Fibroblast of skin of left biceps (primary cell): ENCODE results near the gene TTLL12.

Experiments used
- DNase-seq, 2 experiments: peaks; one replicate each; pipeline ENCODE4 v3.0.0-alpha.2; 2013; ENCODE audit warnings: low read depth in 2 of 2

The TTLL12 gene

DNA sequence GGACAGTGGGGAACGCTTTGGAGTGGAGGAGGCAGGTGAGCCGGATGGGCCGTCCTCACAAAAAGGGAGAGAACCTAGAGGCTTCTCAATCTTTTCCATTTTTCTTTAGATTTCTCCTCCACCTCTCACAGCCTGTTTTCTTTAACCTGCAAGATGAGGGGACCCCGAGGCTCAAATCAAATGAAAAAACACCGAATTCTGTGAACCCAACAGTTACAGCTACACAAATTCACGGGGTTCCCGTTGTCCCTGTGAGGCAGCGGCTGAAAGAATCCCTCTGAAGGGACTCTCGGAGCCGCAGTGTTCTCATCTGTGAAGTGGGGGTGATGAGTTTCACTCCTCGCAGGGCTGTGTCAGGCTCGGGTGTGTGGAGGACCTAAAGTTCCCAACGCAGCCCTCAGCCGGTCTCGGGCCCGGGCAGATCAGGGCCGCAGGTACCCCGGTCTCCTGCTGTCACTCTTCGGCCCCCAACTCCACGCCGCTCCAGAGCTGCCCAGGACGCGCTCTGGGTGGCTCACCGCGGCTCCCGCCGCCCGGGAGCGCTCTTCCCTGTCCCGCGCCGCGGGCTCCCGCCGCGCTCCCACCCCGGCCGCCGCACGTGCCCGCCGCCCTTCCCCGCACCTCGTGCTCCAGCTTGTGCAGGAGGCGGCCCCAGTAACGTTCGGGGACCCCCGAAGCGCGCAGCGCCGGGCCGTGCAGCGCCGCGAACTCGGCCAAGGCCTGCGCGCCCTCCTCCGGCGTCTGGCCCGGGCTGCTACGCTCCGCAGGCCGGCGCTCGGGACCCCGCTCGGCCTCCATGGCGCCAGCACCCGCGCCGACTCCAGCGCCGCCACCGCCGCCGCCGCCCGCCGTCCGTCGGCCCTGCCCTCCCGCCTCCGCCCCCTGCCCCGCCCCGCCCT lies at the start of gene TTLL12:
TTLL12 (minus strand) TSS at position 863 of the 899 bp plus-strand sequence; CDS start at position 798, 65 bp downstream.
- no peak for DNase-seq

- no peak for DNase-seq
These were observed 48.8 kb upstream of the TTLL12 start for GRCh38 chr22:43235445-43236409.

DNA sequence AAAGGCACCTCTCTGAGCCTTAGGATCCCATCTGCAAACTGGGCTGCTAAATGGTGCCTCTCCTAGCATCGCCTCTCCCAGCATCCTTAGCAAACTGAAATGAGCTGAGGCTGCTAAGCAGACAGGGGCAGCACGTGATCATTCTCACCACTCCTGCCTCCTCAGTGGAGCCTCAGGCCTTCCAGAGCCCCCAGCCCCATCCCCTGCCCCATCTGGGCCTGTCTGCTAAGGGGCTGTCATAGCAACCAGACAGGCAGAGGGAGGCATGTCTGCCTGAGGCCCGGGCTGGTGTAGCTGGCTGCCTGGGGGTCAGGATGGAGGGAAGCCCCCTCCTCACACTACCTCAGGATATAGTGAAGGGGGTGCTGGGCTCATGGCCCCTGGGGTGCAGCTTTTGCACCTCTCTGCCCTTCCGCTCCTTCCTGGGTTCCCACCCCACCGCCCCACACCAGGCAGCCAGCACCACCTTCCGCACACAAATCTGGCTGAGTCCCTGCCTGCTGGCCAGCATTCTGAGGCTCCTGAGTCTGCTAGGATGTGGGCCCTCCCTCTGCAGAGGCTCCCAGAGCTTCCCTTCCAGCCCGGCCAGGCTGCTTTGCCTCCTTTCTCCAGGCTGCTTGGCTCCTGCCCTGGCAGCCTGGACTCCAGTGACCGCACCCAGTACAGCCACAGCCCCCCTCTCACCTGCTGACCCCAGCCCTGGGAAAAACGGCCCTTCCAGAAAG lies 47.5 kb upstream of the TTLL12 start:
- no peak for DNase-seq

DNA sequence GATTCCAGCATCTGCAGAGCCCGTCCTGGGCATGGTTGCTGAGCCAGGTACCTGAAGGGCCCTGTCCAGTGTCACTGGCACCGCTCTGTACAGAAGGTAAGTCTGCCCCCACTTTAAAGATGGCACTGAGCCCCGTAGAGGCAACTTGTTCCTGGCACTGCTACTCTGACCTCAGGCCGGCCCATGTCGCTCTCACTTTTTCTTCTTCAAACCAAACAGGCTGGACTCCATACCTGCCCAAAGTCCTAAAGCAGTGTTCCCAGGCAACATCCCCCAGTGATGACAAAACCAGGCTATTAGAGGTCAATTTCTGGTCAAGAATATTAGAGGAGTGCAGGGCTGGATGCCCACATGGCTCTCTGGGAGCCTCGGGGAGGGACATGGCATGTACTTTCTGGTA lies 46.6 kb upstream of the TTLL12 start:
- no peak for DNase-seq

DNA sequence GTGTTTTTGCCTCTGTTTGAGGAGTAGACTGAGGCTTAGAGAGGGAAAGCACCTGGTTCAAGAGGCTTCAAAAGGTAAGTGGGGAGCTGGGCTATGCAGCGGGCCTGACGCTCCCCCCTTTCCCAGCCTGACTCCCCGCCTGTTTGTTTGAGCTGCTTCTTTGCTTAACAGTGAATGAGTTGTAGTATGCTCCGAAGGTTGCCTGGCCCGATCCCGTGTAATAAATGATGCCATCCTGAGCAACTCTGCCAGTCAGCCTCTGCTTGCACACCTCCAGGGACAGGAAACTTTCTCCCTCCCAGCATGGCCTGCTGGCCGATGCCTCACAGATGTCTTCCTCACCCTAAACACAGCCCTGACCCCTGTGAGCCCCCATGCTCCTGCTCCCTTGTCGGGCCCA lies 45.5 kb upstream of the TTLL12 start:
- no peak for DNase-seq

DNA sequence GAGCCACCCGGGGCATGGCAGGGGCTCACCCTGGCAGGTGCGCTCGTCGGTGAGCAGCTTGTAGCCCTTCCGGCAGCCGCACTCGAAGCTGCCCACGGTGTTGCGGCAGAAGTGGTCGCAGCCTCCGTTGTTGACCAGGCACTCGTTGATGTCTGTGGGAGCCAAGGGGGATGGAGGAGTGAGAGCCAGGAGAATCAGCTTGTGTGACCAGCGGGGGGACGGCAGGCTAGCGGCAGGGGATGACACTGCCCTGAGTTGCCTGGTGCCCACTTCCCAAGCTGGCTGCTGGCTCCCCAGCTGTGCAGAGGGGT lies 44.7 kb upstream of the TTLL12 start:
- no peak for DNase-seq

DNA sequence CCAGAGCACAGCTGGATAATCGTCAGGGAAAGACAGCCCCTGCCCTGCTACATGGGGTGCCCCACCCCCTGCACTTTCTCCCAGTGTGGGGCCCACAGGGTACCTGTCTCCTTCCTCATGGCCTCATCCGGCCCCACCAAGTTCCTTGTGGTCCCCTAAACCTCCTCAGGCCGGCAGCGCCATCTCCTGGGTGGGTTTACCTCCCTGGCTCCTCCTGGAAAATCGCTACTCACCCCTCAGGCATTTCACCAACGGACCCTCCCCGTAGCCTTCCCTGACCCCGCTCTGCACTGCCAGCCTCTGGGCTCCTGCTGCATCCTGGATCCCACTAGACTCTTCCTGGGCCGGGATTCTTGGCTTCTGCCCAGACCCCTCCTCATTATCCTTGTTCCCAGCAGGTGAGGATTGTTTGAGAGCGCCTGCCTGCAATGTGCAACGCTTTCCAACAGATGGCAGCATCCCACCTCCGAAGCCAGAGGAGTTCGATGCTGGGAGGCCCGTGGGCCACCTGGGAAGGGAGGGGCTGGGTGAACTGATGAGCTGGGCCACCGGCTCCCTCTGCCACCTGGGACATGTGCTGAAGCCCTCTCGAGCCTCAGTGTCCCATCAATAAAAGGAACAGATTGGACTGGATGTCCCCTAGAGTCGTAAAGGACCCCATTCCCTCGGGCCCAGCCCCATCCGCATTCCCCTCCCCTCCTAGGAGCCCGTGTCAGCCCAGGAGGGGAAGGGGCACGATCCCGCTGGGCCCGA lies 44.2 kb upstream of the TTLL12 start:
- no peak for DNase-seq

- DNase-seq, result no peak
These were observed 43.6 kb upstream of the TTLL12 start for GRCh38 chr22:43230571-43230970.

DNA sequence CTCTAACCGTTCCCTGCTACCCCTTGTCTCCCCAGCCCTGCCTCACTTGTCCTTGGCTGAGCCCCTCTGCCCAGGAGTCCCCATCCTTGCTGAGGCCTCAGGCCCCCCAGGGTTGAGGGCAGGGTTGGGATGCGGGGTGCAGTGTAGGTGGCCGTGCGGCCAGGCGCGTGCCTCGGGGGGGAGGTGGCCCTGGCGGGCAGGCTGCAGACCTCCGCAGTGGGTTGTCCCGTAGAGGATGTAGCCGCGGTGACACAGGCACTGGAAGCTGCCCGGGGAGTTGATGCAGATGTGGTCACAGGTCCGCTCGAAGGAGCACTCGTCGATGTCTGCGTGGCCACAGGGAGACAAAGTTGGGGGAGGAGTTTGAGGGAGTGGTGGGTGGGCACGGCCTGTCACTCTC lies 41.9 kb upstream of the TTLL12 start:
- DNase-seq, result no peak

GRCh38 chr22:43228330-43228729 lies 41.4 kb upstream of the TTLL12 start:
- DNase-seq, result no peak

GRCh38 chr22:43227239-43227630 lies 40.3 kb upstream of the TTLL12 start:
- DNase-seq, result no peak

- DNase-seq, result peak; percentile 9 to 20
These were observed 39.7 kb upstream of the TTLL12 start for GRCh38 chr22:43226377-43227238.

- no peak for DNase-seq
These were observed 38.7 kb upstream of the TTLL12 start for GRCh38 chr22:43225609-43226008.

DNA sequence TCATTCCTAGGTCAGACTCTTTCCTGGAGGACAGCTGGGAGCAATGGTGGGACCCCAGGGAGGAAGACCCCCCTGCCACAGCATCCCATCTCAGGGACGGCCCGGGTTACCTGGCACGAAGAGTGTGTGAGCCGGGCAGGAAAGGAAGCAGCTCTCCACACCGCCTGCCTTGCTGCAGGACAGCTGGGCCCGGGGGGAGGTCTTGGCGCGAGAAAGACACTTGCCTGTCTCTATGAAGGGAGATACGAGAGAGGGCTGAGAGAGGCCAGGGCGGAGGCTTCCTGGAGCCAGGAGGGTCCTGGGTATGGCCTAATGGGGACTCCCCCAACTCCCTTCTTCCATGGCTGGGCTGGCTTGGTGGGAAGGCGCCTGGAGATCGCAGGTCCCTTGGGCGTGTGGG lies 36.1 kb upstream of the TTLL12 start:
- DNase-seq, result no peak

DNA sequence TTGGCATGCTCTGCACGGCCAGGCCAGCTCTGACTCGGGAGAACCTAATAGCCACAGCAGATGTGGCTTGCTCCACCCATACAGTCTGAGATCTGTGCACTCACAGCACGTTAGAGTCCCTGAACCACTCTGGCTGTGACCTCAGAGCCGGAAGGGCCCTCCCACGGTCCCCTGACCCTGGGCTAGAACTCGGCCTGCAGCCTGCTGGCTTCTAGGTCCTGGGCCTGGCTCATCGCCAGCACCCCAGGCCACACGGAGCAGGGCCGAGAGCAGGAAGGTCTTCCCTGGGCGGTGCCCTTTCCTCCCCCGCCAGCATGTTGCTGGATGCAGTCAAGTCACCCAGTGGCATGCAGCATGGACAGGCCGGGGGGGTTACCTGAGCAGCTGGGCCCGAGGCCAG lies 35.3 kb upstream of the TTLL12 start:
- DNase-seq, result no peak

GRCh38 chr22:43220625-43221380 lies 33.9 kb upstream of the TTLL12 start:
- DNase-seq, result no peak

- no peak for DNase-seq
These were observed 31.9 kb upstream of the TTLL12 start for GRCh38 chr22:43218786-43219185.

GRCh38 chr22:43217285-43218030 lies 30.5 kb upstream of the TTLL12 start:
- DNase-seq, result no peak

DNA sequence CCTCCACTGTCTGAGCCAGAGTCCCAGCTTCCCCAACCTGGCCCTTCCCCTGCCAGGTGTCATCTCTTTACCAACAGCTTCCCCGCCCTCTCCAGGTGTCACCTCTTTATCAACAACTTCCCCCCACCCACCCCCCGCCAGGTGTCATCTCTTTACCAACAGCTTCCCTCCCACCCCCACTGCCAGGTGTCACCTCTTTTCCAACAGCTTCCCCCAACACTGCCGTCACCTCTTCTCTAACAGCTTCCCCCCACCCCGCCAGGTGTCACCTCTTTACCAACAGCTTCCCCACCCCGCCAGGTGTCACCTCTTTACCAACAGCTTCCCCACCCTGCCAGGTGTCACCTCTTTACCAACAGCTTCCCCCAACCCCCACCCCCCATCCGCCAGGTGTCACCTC lies 29.8 kb upstream of the TTLL12 start:
- no peak for DNase-seq
